Measurements from ENCODE around the gene POLR1H. TPM values are rescaled to one million over a fixed set of nuclear protein-coding genes. Genes with fewer than 3 reads are reported as not detected.

POLR1H gene
- total RNA-seq, 1 experiment from 2014 or later, result 42.6 TPM

GRCh38 chr6:30042476-30042875, 18.6 kb upstream of the POLR1H start (continued):
- no peak for TF ChIP-seq POLR2AphosphoS5 (IDR thresholded peaks at IDR 0.05; ENCODE audit: low read depth, low read length)
- TF ChIP-seq POLR2A (IDR thresholded peaks at IDR 0.05; ENCODE audit: borderline replicate concordance, extremely low read depth, insufficient read depth, insufficient read length), result no peak
- TF ChIP-seq ELF1 (IDR thresholded peaks at IDR 0.05; ENCODE audit: borderline replicate concordance, low read depth), result no peak

DNA sequence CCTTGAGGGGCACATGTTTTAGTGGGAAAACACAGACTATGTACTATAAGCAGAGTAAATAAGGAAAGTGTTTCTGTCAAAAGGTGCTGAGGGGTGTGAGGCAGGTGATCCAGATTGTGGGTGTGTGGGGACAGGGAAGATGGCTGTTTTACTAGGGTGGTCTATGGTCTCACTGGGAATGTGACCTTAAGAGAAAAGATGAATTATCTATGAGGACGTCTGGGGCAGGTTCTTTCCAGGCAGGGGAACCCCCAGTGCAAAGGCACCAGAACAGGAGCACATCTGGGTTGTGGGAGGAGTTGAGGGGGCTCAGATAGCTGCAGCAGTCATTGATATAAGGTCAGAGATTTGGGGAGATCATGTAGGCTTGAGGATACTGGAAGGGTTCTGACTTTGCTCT, 18.2 kb upstream of the POLR1H start:
- H3K9me3 ChIP-seq (ENCODE audit: control insufficient read depth in 1 of 2, insufficient read depth in 1 of 2, low read depth in 1 of 2, low read length in 2 of 2), result no peaks in the 10 kb centered on the region

DNA sequence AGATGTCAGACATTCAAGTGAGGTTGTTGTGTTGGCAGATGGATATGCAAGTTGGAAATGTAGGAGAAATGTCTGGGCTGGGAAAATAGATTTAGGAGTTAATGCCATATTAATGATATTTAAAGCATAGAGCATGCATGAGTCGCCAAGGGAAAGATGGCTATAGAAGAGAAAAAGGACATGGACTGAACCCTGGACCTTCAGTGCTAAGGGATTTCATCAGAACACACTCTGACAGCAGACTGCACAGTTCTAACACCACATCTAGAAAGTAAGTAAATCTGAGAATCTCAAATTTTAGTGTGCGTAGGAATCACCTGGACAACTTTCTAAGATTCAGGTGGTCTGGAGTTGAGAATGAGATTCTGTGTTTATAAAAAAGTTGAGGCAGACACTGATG, 17.3 kb upstream of the POLR1H start:
- DNase-seq (ENCODE audit: low read depth, low spot score) (no peak), ATAC-seq (no peak)
- Histone ChIP-seq H3K9me2 (ENCODE audit: insufficient read depth) (no peaks in the 10 kb centered on the region), H3K27me3 (ENCODE audit: insufficient read depth, low read length) (no peaks in the 10 kb centered on the region), H3K4me2 (ENCODE audit: low read length) (no peak overlapping the region), H3K36me3 (ENCODE audit: control insufficient read depth in 1 of 2, insufficient read depth in 2 of 2, low read length in 2 of 2) (no peaks in the 10 kb centered on the region), H3K79me2 (ENCODE audit: insufficient read depth, low read length) (no peaks in the 10 kb centered on the region), H4K20me1 (ENCODE audit: insufficient read depth) (no peaks in the 10 kb centered on the region), H3K4me1 (ENCODE audit: control insufficient read depth in 1 of 2, insufficient read depth in 2 of 2, low read length in 2 of 2) (no peaks in the 10 kb centered on the region), H2AFZ (ENCODE audit: low read depth, low read length, poor library complexity, severe bottlenecking) (no peak overlapping the region), H3K9me3 (ENCODE audit: control insufficient read depth in 1 of 2, insufficient read depth in 1 of 2, low read depth in 1 of 2, low read length in 2 of 2) (no peaks in the 10 kb centered on the region), H3K27ac (ENCODE audit: low read depth, low read length) (no peak overlapping the region), H3K4me3 (replicated peaks in 1 of 2; ENCODE audit: low read depth in 1 of 2, low read length in 2 of 2) (no peak overlapping the region), H3K9ac (ENCODE audit: low read length) (no peak overlapping the region)
- intact Hi-C loops (cut with micrococcal nuclease), result no loop called here
- BruUV-seq (replicated peaks), result no TSS peak
- POLR2A ChIA-PET, result no interaction called here
- RAD21 ChIA-PET (ENCODE audit: low non-redundant PET in 1 of 2, low total read pairs in 2 of 2, uncharacterized antibody in 2 of 2, unreplicated experiment in 2 of 2), result no interaction called here
- CTCF ChIA-PET, result no interaction called here
- TF ChIP-seq YY1 (IDR thresholded peaks at IDR 0.05; ENCODE audit: extremely low read depth, insufficient replicate concordance, low read depth, low read length) (no peak), EZH2phosphoT487 (IDR thresholded peaks at IDR 0.05; ENCODE audit: borderline replicate concordance) (no peak), EZH2 (IDR thresholded peaks at IDR 0.05) (no peak), CBX3 (IDR thresholded peaks at IDR 0.05; ENCODE audit: low read depth) (no peak), POLR2A (IDR thresholded peaks at IDR 0.05; ENCODE audit: borderline replicate concordance, extremely low read depth, insufficient read depth, insufficient read length) (no peak), FOSL1 (IDR thresholded peaks at IDR 0.05; ENCODE audit: low read depth) (no peak), ZNF274 (IDR thresholded peaks at IDR 0.05; ENCODE audit: low read depth, low read length) (no peak), REST (IDR thresholded peaks at IDR 0.05; ENCODE audit: low read depth) (no peak), JUND (IDR thresholded peaks at IDR 0.05) (no peak), MAX (IDR thresholded peaks at IDR 0.05) (no peak), ZFX (IDR thresholded peaks at IDR 0.05) (no peak)
- TF ChIP-seq, protein P1, sequence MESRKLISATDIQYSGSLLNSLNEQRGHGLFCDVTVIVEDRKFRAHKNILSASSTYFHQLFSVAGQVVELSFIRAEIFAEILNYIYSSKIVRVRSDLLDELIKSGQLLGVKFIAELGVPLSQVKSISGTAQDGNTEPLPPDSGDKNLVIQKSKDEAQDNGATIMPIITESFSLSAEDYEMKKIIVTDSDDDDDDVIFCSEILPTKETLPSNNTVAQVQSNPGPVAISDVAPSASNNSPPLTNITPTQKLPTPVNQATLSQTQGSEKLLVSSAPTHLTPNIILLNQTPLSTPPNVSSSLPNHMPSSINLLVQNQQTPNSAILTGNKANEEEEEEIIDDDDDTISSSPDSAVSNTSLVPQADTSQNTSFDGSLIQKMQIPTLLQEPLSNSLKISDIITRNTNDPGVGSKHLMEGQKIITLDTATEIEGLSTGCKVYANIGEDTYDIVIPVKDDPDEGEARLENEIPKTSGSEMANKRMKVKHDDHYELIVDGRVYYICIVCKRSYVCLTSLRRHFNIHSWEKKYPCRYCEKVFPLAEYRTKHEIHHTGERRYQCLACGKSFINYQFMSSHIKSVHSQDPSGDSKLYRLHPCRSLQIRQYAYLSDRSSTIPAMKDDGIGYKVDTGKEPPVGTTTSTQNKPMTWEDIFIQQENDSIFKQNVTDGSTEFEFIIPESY (IDR thresholded peaks at IDR 0.05; ENCODE audit: extremely low read depth, insufficient replicate concordance, low read length), result no peak

More for the DNA sequence above, 18.2 kb upstream of the POLR1H start:
- ChIA-PET POLR2A (no interaction called here), RAD21 (ENCODE audit: low non-redundant PET in 1 of 2, low total read pairs in 2 of 2, uncharacterized antibody in 2 of 2, unreplicated experiment in 2 of 2) (no interaction called here), CTCF (no interaction called here)
- H3K9ac ChIP-seq (ENCODE audit: low read length), result no peak overlapping the region
- no peaks in the 10 kb centered on the region for H3K9me2 ChIP-seq (ENCODE audit: insufficient read depth)
- no peaks in the 10 kb centered on the region for H3K79me2 ChIP-seq (ENCODE audit: insufficient read depth, low read length)
- no peak overlapping the region for H3K4me2 ChIP-seq (ENCODE audit: low read length)
- no peak overlapping the region for H2AFZ ChIP-seq (ENCODE audit: low read depth, low read length, poor library complexity, severe bottlenecking)
- no peak overlapping the region for H3K4me3 ChIP-seq (replicated peaks in 1 of 2; ENCODE audit: low read depth in 1 of 2, low read length in 2 of 2)
- H3K27me3 ChIP-seq (ENCODE audit: insufficient read depth, low read length), result no peaks in the 10 kb centered on the region
- no peaks in the 10 kb centered on the region for H3K36me3 ChIP-seq (ENCODE audit: control insufficient read depth in 1 of 2, insufficient read depth in 2 of 2, low read length in 2 of 2)
- no TSS peak for BruUV-seq (replicated peaks)
- no peak overlapping the region for H3K27ac ChIP-seq (ENCODE audit: low read depth, low read length)
- intact Hi-C loops (cut with micrococcal nuclease), result no loop called here
- no peaks in the 10 kb centered on the region for H3K4me1 ChIP-seq (ENCODE audit: control insufficient read depth in 1 of 2, insufficient read depth in 2 of 2, low read length in 2 of 2)
- H4K20me1 ChIP-seq (ENCODE audit: insufficient read depth), result no peaks in the 10 kb centered on the region
- no peak for DNase-seq (ENCODE audit: low read depth, low spot score)
- ATAC-seq, result no peak
- TF ChIP-seq TCF7L2 (IDR thresholded peaks at IDR 0.05; ENCODE audit: borderline replicate concordance, extremely low read depth, insufficient read depth, insufficient read length), result no peak
- no peak for TF ChIP-seq RAD21 (IDR thresholded peaks at IDR 0.05; ENCODE audit: low read depth)

Data from HCT116 (cell line).